GM12891 (cell line): Measurements from ENCODE around the gene TMEM258.

Source experiments
- POLR2A ChIP-seq: IDR thresholded peaks from 2 replicates; pipeline ENCODE4 v1.6.1; 2011; ENCODE audit warnings: low read depth, low read length, control low read depth
- POLR2AphosphoS5 ChIP-seq: IDR thresholded peaks from 2 replicates; pipeline ENCODE4 v1.6.1; 2011; ENCODE audit warnings: low read depth, low read length, control low read depth
- TAF1 ChIP-seq: IDR thresholded peaks from 2 replicates; pipeline ENCODE4 v1.6.1; 2011; ENCODE audit warnings: low read depth, low read length, control low read depth

DNA sequence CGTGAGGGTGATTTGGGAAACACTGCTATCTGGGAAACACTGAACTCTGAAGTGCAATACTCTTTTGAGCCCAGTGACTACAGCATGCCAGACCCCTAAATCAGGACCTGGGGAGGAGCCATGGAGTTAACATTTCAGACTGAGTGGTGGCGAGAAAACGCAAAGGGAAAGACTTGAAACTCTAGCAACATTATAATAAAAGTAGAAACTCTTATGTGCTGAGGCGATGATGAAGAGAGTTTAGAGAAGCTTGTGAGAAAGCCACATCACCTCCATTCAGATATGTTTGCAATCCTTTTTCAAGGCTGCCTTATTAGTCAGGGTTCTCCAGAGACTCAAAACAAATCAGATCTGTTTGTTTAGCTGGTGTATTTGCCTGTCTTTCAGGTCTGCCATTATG, 2.2 kb upstream of the TMEM258 start:
- TF ChIP-seq POLR2AphosphoS5 = no peak
- no peak for TF ChIP-seq POLR2A
- TF ChIP-seq TAF1 = no peak
